HEK293 (cell line): ENCODE results near the gene THG1L.

Source experiments
- CTCF ChIA-PET: fragments of 350-600 bp; formaldehyde crosslinking; extraction: SDS; loops from one replicate; lab custom pipeline; 2021; ENCODE audit warnings: antibody characterized with exemption; lab: Yijun Ruan, JAX
- POLR2A ChIA-PET: fragments of 300-600 bp; formaldehyde crosslinking; extraction: SDS; loops from one replicate; lab custom pipeline; 2020; ENCODE audit warnings: antibody characterized with exemption, inconsistent platforms; lab: Yijun Ruan, JAX
- H3K27ac ChIP-seq: fragments of 200-500 bp; sonication (Bioruptor generic); 2 replicates; pipeline ENCODE4 v1.5.1; 2014; ENCODE audit warnings: low read depth, low read length, control low read depth, inconsistent platforms; ENCODE audit errors: extremely low read depth
- H3K36me3 ChIP-seq, 2 experiments: fragments of 200-500 bp in 1 of 2; sonication (Bioruptor generic) in 1 of 2; 1 replicate in 1 of 2; 2 replicates in 1 of 2; pipeline ENCODE4 v1.5.1; 2014 to 2017; ENCODE audit warnings: inconsistent platforms in 2 of 2, low read length in 2 of 2; ENCODE audit not compliant: control insufficient read depth in 2 of 2, insufficient read depth in 1 of 2
- H3K4me1 ChIP-seq: fragments of 200-500 bp; sonication (Bioruptor generic); 2 replicates; pipeline ENCODE4 v1.5.1; 2014; ENCODE audit warnings: mild to moderate bottlenecking, low read length, inconsistent platforms; ENCODE audit not compliant: control insufficient read depth, insufficient read depth
- H3K4me3 ChIP-seq: 2 replicates; pipeline ENCODE4 v1.5.1; 2011; ENCODE audit warnings: low read depth, mild to moderate bottlenecking, control low read depth, low read length, moderate library complexity
- H3K9me3 ChIP-seq: fragments of 200-500 bp; sonication (Bioruptor generic); 2 replicates; pipeline ENCODE4 v1.5.1; 2014; ENCODE audit warnings: low read depth, low read length, inconsistent platforms; ENCODE audit not compliant: control insufficient read depth, insufficient read depth
- BCL11A ChIP-seq: fragments of 450-650 bp; formaldehyde crosslinking; IDR thresholded peaks from 2 replicates; pipeline ENCODE4 v1.5.1; 2016; ENCODE audit warnings: low read depth, missing biosample characterization, missing genetic modification characterization
- FEZF1 ChIP-seq: fragments of 450-650 bp; formaldehyde crosslinking; IDR thresholded peaks from 2 replicates; pipeline ENCODE4 v1.5.1; 2016; ENCODE audit warnings: missing biosample characterization, missing genetic modification characterization
- KLF1 ChIP-seq: fragments of 450-650 bp; formaldehyde crosslinking; IDR thresholded peaks from 2 replicates; pipeline ENCODE4 v1.5.1; 2016; ENCODE audit warnings: missing biosample characterization, missing genetic modification characterization
- REST ChIP-seq: fragments of 450-650 bp; formaldehyde crosslinking; IDR thresholded peaks from 2 replicates; pipeline ENCODE4 v1.5.1; 2016; ENCODE audit warnings: missing biosample characterization, missing genetic modification characterization
- SP2 ChIP-seq: fragments of 450-650 bp; formaldehyde crosslinking; IDR thresholded peaks from 2 replicates; pipeline ENCODE4 v1.5.1; 2016; ENCODE audit warnings: missing biosample characterization, missing genetic modification characterization
- ZBTB10 ChIP-seq: fragments of 450-650 bp; formaldehyde crosslinking; IDR thresholded peaks from 2 replicates; pipeline ENCODE4 v1.5.1; 2016; ENCODE audit warnings: missing biosample characterization, missing genetic modification characterization
- ZBTB20 ChIP-seq: fragments of 450-650 bp; formaldehyde crosslinking; IDR thresholded peaks from 2 replicates; pipeline ENCODE4 v1.5.1; 2016; ENCODE audit warnings: missing biosample characterization, missing genetic modification characterization
- ZBTB26 ChIP-seq: fragments of 450-650 bp; formaldehyde crosslinking; optimal IDR thresholded peaks from 2 replicates; pipeline ENCODE3; 2016; ENCODE audit warnings: missing biosample characterization, mild to moderate bottlenecking, missing genetic modification characterization
- ZBTB44 ChIP-seq: fragments of 450-650 bp; IDR thresholded peaks from 2 replicates; pipeline ENCODE4 v1.5.1; 2018; ENCODE audit warnings: missing biosample characterization, mild to moderate bottlenecking, missing genetic modification characterization
- ZBTB6 ChIP-seq: fragments of 450-650 bp; formaldehyde crosslinking; IDR thresholded peaks from 2 replicates; pipeline ENCODE4 v1.5.1; 2017; ENCODE audit warnings: missing biosample characterization, missing genetic modification characterization
- ZIC2 ChIP-seq: fragments of 450-650 bp; formaldehyde crosslinking; IDR thresholded peaks from 2 replicates; pipeline ENCODE4 v1.5.1; 2016; ENCODE audit warnings: missing biosample characterization, missing genetic modification characterization
- ZNF211 ChIP-seq: fragments of 450-650 bp; formaldehyde crosslinking; IDR thresholded peaks from 2 replicates; pipeline ENCODE4 v1.5.1; 2016; ENCODE audit warnings: low read depth, missing biosample characterization, missing genetic modification characterization
- ZNF324 ChIP-seq: fragments of 450-650 bp; formaldehyde crosslinking; IDR thresholded peaks from 2 replicates; pipeline ENCODE4 v1.5.1; 2016; ENCODE audit warnings: missing biosample characterization, missing genetic modification characterization
- ZNF335 ChIP-seq: fragments of 450-650 bp; formaldehyde crosslinking; conservative IDR thresholded peaks from 2 replicates; pipeline ENCODE4 v1.5.1; 2016; ENCODE audit warnings: missing biosample characterization, missing genetic modification characterization

The THG1L gene

GRCh38 chr5:157743163-157744050 is 12.2 kb downstream of the THG1L start, which contains the start of gene LSM11 (continued):
- TF ChIP-seq ZNF324 (tag by site-specific recombination), result no peak
- no peak for TF ChIP-seq SP2 (tag by site-specific recombination)
- no peak for TF ChIP-seq ZNF211 (tag by site-specific recombination)
- TF ChIP-seq FEZF1 (tag by site-specific recombination), result no peak
- no peak for TF ChIP-seq ZBTB6 (tag by site-specific recombination)
- TF ChIP-seq, all 188 proteins: peak for 33

- TF ChIP-seq REST (tag by site-specific recombination), result 0 out of 2 replicates have a peak, but pooled peaks have one; percentile 25
- TF ChIP-seq ZBTB26, result peak; percentile 50
- 0 out of 2 replicates have a peak, but pooled peaks have one; percentile 42 for TF ChIP-seq ZBTB44
- no peak for TF ChIP-seq BCL11A (tag by site-specific recombination)
- TF ChIP-seq KLF1 (tag by site-specific recombination), result 0 out of 2 replicates have a peak, but pooled peaks have one; percentile 34
- peak; percentile 82 for TF ChIP-seq ZNF335 (tag by site-specific recombination)
- TF ChIP-seq ZBTB20 (tag by site-specific recombination), result peak; percentile 49; the same call in 1 of the 2 replicates
- no peak for TF ChIP-seq ZIC2 (tag by site-specific recombination)
- 0 out of 2 replicates have a peak, but pooled peaks have one; percentile 25 for TF ChIP-seq ZBTB10 (tag by site-specific recombination)
- TF ChIP-seq, all 188 proteins: peak for 7
- CTCF ChIA-PET, result interaction anchor here (0.5 to 4.0 kb wide), 32 partner anchors 9 to 1431 kb away, joined by 3 to 49 read pairs (median 4); partner anchors contain the start of genes C5orf52 and THG1L
- peaks cover 0 to 7% of the 10 kb centered on the region in 2 experiments for H3K36me3 ChIP-seq
- peaks cover 14% of the 10 kb centered on the region; the same call in 1 of the 2 replicates for H3K4me1 ChIP-seq
- POLR2A ChIA-PET, result interaction anchor here (1.0 kb wide), 1 partner anchor 13 kb away, joined by 3 read pairs; the partner anchor contains the start of gene THG1L
- H3K4me3 ChIP-seq, result peak overlapping the region; percentile 89
- H3K9me3 ChIP-seq, result no peaks in the 10 kb centered on the region
- H3K27ac ChIP-seq, result peak overlapping the region; percentile 71; the same call in 1 of the 2 replicates
These were observed 13.1 kb downstream of the THG1L start for GRCh38 chr5:157744051-157745011.
